Measurements from ENCODE around the gene MTHFD1L.
"Not testable (repeated sequence)": the region's sequence is repeated elsewhere in the genome, so short reads cannot be mapped to it uniquely, and the experiment has no call there.

MTHFD1L gene

DNA sequence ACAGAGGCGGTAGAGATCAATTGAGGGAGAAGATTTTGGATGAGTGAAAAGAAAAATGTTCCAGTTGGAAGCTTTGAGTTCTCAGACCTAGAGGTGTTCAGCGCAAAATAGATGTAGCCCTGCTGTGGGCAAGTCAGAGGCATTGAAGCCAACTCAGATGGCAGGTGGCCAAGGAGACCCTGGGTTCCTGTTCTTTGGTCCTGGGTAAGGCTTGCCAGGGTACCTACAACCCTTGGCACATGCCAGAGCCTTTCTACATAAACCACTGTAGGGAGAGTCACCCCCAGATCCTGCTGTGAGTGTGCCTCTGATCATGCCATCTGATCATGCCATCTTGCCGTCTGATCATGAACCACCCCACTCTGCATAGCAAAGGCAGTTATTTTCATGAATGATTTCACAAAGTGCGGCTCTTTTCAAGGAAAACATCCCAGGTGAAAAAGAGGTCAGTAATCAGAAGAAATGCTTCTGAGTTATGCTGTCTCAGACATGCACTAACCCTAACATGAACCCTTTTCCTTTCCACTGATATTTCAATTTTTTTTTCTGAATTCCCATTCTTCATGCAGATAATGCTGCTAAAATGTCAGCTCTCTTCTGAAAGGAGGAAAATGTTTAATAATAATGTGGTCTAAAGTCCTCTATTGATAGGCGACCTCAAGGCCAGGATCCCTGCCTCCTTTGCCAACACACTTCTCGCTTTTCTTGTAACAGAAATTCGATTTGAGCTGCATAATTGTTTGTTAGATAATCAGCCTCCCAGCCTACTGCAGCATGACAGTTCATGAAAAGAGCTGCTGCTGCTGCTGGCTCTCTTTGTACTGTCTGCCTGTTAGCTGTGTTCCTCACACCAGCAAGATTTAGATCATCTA, 153.6 kb downstream of the MTHFD1L start:
- FAIRE-seq: no peak

DNA sequence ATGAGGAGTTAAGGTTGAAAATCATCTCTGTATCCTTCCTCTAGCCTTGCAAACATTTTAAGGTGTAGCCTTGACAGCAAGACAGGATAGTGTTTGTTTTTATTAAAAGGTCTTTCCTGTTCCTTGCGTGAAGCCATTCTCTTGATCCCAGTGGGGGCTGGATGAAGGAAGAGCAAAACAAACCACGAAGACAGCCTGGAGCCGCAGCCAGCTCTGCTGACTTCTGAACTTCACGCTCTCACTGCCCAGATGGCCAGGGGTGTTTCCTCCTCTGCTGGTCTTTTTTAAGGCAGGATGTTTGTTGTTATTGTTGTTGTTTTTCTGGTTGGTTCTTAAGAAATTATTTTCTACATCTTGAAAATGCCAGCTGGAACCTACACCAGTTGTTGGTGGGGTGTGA, 156.4 kb downstream of the MTHFD1L start:
- FAIRE-seq: no peak

DNA sequence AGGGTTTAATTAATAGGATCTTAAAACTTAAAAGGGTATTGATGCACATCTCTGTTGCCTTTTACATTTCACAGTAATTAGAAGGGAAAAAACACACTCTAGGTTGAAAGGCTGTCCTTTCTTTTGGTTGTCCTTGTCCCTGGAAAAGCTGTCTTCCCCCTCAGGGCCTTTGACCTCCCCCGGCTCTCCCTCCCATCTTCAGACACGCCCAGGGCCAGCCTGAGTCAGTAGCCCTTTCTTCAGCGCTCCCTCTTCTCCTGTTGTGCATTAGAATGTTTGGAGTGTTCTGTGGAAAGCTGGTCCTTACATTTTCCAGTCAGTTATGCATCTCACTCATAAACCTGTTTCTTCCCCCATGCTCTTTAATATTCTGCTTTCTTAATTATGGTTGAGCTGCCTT, 157.0 kb downstream of the MTHFD1L start:
- no peak for FAIRE-seq

DNA sequence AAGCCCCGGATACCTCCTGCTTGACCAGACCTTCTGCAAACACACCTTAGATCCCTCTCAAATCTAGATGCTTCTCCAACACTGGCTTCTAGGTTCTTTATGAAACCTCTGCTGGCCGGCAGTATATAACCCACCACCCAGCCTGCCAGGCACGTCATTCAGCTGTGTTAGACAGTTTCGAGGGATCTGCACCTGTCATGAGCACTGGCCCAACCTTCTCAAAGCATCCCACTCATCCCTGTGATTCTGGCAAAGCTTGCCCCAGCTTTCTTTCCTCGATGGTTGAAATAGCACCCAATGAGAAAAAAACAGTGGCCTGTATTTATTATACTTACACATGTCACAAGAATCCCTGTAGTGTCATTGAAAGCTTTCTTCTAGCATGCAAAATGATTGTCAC, 157.8 kb downstream of the MTHFD1L start:
- no peak for FAIRE-seq

DNA sequence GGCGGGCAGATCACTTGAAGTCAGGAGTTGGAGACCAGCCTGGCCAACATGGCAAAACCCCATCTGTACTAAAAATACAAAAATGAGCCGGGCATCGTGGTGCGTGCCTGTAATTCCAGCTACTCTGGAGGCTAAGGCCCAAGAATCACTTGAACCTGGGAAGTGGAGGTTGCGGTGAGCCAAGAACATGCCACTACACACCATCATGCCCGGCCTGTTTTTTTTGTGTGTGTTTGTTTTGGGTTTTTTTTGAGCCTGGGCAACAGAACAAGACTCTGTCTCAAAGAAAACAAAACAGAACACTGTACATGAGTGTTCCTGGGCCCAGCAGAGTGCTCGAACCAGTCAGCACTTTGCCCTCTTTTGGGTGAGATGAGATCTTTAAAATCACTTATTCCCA, 159.1 kb downstream of the MTHFD1L start:
- no peak for FAIRE-seq

DNA sequence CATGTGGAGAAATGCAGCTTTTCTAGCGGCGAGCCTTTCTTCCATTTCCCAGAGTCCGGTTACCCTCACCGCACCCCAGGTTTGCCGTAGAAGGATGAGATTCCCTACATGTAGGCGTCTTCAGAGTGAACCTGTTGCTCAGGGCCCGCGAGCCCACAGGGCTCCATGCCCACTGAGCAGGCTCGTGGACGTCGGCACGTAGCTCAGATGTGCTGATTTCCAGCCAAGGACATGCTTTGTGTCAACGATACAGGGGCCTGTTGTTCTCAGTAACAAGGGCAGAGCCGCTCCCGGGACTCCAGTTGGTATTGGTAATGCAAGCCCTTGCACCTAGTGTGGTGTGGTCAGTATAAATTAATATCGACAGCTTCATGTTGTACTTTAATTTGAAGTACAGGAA, 159.6 kb downstream of the MTHFD1L start:
- FAIRE-seq: no peak

DNA sequence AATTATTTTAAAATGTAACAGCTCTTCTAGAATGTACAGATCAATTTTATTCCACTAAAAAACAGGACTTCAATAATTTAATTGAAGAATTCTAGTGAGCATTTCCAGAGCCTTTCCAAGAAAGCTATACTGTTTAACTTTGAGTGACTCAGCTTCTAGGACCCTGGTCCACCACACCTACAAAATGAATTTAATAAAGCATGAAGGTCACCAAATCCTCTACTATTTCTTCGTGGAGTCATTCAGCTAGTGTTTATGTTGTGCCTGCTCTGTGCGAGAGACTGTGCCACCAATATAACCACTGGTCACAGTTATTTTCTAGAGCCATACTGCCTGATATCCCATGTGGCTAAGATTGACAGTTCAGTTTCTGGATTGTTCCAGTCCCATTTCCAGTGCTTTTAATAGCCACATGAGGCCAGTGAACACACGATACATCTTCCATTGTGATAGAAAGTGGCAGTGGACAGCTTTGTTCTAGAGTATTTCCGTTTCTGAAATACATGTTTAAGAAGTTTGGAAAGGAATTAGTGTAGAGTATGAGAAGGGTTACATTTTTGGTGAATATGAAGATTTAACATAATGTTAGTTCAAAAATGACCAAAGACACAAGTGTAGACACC, 160.7 kb downstream of the MTHFD1L start:
- no peak for FAIRE-seq

DNA sequence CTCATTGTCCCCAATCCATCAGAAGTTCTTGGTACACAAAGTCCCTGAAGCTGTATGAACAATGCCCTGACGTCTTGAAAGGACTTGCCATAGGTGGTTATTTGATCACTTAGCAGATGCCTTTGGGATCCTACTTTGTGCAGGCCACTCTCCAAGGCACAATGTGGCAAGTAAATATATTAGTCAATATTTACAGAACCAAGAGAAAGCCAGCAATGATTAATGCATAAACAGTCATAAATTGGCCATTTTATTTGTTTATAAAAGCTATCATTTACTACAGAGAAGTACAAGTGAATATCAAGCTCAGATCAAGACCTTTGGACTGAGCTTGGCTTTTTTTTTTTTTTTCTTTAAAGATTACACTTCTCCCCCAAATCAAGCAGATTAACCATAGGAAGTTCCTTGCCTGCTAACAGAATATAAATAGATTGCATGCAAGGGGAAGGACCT, 161.8 kb downstream of the MTHFD1L start:
- FAIRE-seq: no peak

DNA sequence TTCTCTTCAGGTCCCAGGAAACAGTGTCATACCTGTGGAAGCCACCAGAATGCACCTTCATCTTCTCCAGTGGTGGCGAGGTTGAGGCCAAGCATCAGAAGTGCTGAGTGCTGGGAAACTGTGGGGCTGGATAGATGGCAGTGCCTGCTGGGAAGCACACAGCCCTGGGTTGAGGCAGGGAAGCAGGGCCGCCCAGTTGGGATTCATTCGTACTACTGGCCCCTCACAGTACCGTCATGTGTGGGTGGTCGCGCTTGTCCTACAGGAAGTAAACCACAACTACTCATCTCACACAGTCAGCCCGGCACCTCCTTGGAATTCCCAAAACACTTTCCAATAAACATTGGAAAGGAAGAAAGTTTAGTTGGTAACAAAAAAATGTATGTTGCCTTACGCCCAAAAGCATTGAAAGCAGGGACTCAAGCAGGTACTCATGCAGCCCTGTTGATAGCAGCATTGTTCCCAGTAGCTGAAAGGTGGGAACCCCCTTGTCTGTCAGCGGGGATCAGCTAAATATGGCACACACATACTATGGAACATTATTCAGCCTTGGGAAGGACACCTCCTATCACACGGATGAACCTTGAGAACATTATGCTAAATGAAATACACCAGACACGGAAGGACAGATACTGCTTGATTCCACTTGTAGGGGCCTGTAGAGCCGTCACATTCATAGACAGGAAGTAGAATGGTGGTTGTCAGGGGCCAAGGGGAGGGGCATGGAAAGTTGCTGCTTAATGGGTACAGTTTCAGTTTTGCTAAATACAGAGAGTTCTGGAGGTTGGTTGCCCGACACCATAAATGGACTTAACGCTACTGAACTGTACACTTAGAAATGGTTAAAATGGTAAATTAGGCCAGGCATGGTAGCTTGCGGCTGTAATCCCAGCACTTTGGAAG, 162.7 kb downstream of the MTHFD1L start:
- no peak for FAIRE-seq

DNA sequence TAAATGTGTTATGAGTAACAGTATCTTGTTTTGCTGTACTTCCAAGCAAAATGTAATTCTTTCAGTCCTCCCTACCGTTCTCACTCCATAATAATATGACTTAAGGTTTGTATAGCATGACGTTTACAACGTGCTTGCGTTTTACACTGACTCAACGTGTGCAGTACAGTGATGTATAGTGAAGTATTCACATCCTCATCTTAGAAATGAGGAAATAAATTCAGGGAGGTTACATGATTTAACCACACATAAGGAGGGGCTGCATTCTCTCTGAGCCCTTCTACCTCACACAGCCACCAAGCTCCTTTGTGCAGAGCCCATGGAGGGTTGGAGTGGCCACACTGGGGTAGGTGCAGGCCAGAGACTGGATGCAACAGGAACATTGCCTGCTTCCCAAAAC, 164.5 kb downstream of the MTHFD1L start:
- no peak for FAIRE-seq

DNA sequence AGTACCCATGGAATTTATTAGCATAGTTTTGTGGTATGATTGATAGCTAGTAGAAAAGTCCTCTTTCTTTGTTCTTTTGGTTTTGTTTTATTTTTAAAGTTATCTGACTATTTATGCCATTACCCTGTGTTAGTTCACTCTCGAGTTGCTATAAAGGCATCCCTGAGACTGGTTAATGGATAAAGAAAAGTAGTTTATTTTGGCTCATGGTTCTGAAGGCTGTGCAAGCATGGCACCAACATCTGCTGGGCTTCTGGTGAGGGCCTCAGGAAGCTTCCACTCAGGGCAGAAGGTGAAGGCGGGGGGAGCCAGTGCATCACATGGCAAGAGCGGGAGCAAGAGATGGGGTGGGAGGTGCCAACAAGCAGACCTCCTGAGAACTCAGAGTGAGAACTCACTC, 166.5 kb downstream of the MTHFD1L start:
- FAIRE-seq: no peak

DNA sequence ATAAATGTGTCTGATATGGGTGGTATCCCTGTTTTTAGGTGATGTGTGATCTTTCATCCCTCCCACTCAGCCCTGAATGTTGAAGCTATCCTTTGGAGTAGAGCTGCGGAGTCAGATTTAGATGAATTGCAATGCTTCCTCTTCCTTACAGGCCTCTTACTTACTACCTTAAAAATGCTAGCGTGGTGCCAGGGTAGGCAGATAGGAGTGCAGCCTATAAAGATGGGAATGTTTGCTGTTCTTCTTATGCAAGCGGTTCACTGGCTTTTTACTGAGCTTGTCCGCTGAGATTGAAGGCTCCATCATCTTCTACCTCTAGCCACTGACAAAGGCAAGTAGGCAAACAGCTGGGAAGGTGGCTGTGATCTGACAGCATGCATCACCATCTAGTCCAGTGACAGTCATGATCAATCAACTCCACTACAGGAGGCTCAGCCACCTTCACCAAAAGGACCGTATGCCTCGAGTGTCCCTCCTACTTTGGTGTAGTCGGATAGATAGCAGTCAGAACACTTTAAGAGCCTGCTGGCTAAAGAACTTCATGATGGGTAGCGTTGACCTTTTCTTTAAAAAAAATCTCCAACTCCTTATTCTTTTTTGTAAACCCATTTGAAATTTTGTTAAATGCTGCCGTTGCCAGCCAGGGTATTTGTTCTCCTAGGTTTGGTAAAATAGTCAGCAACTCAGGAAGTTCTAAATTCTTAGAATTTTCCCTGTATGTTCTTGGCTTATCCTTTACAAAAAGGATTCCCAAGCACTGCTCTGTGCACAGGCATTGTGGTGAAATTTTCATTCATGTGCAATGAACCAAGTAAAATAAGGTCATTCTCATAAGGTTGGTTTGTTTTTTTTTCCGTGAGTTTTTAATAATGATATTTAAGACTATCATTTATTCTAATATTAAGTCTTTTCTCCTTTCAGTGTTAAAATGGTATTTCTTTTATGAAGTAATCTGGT, 169.6 kb downstream of the MTHFD1L start:
- FAIRE-seq: no peak

DNA sequence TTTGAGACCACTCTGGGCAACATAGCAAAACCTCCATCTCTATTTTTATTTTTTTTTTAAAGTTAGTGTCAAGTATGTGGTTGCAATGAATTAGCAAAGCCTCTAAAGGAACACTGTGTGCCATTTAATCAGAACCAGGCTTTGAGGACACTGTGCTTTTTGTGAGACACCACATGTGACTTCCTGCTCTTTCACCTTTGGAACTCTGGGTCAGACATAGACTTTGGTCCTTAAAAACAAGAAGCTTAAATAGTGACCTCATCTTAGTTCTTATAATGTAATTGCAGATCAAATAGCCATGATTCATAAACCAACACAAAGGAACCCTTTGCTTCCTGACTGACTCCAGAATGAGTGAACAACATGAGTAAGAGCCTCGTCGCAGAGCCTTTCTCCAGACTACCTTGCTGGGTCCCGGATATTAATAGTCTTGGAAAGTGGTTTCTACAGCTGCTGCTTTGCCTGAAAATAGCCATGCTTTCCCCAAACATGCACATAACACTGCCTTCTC, 170.8 kb downstream of the MTHFD1L start:
- not testable (repeated sequence) for FAIRE-seq

DNA sequence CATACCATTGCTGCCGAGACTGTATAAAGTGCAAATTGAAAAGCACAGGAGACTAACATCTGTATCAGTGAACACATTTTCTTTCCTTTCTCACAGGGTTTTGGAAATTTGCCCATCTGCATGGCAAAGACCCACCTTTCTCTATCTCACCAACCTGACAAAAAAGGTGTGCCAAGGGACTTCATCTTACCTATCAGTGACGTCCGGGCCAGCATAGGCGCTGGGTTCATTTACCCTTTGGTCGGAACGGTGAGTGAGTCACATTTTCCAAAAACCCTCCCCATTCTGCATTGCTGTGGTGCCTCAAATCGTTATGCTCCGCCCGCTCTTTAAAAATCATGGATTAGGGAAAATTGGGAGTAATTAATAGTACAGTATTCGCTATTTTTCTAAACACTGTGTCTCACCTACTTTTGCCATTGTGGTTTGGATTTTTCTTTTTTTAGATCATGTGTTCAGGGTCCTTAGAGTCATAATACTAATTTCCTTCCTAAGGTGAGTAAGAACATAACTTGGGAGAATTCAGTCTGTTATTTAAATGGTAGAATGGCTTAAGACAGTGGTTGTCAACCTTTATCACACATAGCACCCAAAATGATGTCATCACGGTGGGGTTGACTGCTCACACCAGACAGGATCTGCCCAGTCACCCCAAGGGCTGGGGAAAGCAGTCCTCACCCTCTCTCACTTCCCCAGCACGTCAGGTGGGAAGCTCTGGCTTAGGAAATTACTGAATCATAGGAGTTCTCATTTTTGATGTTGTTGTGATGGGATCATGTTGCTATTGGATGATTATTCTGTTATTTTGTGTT, 171.6 kb downstream of the MTHFD1L start:
- FAIRE-seq: no peak

DNA sequence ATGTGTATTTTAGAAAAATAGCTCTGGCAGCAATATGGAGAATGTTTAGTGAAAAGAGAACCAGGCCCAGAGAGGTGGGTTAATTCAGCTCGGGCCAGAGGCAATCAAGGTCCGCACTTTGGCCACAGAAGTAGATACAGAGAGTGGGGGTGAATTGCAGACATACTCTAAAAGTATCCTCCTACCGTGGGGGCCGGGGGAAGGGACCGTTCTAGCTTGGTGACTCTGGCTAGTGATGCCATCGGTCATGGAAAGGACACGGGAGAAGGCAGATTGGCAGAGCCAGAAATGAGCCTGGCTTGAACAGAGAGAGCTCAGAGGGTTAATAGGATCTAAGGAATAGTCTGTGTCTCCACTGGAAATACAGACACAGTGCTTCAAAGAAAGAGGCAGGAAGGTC, 173.1 kb downstream of the MTHFD1L start:
- no peak for FAIRE-seq

DNA sequence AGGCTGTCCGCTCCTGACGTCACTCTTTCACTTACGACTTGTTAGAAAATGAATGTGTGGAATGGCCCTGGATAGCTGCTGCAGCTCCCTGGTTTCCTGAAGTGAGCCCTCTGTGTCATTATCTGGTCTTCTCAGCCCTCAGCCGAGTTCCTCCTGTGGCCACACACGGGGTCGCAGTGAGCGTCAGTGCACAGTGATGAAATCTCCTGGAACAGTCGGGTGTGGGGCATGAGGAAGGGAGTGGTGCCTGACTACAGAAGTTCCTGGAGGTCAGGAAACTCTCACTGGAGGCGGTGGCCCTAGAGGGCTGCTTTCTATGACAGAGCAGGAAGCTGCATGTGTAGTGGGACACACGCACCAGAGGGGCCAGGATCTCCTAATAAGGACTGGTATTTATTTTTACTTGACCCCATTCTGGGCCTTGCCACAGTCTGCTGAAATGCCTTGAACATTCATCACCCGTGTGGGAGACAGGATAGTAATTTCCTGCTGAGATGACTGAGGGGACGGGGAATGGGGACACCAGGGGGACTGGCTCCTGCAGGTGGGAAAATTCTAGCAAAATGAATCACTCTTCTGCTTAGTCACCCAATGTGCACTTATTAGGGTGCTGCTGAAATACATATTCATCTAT, 175.5 kb downstream of the MTHFD1L start:
- FAIRE-seq: not testable (repeated sequence)

DNA sequence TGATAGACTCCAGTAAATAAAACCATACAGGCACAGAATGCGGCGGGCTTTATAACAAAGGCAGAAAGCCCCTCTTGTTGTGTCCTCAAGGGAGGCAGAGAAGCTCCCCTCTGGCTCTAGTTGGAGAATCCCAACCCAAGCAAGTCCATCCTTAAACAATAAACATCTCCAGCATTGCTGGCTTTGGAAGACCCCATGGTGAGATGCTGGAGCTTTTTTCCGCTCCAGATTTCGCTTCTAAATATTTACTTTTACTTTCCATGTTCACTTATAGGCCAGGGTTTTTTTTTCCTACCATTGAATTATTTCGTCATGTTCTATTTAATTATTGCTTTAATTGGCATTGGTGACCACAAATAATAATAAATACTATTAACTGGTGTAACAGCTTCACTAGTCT, 176.2 kb downstream of the MTHFD1L start:
- no peak for FAIRE-seq

DNA sequence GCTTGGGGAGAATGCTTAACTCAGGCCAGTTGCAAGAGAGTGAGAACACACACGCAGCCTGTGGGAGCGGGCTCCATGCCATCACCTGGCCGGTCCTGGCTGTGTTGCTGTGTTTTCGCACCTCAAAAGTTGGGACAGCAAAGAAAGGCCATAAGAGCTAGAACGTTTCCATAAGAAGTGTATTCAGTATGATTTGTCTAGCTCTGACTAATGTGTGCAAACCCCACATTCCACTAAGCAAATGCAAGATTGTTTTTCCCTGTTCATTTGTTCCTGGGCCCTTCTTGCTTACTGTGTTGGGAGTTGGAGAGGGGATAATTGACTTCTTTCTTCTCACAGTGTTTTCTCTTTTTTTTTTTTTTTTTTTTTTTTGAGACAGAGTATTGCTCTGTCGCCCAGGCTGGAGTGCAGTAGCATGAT, 177.4 kb downstream of the MTHFD1L start:
- FAIRE-seq: not testable (repeated sequence)

DNA sequence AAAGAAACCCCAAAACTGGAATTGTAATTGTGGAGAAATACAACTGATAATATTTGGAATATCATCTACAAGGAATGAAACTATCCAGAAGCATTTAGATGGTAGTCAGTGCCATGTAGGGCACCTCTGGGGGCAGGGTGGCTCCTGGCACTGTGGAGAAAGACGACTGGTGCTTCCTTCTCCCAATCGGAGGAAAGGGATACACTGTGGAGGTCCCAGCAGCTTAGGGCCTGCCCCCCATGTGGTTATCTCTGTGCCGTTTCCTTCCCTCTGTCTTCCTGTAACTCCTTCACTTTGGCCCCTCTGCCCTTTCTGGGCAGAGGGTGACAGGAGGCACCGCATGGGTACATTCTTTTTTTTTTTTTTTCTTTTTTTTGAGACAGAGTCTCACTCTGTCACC, 178.4 kb downstream of the MTHFD1L start:
- FAIRE-seq: no peak

Measured in colon (tissue), 2 donors.